ENCODE results near the gene ARHGEF12.
"Not testable (repeated sequence)": the region's sequence is repeated elsewhere in the genome, so short reads cannot be mapped to it uniquely, and the experiment has no call there.

Gene ARHGEF12

DNA sequence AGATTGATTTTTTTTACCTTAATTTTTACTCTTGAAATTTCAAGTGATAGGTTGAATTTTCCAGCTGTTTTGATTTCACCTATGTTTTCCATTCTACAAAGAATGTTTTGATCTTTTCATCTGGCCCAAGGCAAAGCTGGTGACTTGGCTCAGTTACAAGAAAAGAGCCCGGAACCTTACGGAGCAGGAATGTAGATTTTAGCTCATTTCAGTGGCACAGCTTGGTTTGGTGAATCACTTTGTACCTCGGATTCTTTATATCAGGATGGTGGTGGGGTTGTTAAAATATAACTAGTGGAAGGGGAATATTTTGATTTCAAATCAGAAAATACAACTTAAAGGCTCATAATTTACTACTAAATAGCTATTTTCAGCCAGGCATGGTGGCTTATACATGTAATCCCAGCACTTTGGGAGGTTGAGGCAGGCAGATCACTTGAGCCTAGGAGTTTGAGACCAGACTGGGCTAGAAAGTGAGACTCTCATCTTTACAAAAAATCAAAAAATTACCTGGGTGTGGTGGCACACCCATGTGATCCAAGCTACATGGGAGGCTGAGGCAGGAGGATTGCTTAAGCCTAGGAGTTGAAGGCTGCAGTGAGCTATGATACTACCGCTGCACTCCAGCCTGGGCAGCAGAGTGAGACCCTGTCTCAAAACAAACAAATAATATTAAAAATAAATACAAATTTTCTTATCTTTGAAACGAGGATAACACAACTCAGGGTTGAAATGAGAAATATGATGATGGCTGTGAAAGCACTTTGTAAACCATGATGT is 166.0 kb downstream of the ARHGEF12 start:
- no peak for DNase-seq

DNA sequence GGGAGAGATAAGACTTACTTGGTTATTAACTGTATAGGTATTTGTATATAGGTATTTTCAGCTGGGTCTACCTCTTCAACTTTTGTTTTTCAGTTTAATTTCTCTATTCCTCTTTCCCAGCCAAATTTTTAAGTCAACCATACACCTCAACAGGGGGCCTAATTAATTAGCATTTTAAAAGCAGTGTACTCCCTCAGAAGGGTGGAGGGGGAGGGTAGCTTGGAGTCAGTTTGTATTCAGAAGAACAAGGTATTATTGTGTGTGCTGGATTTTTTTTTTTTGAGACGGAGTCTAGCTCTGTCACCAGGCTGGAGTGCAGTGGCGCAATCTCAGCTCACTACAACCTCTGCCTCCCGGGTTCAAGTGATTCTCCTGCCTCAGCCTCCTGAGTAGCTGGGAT is 167.3 kb downstream of the ARHGEF12 start:
- DNase-seq: not testable (repeated sequence)

DNA sequence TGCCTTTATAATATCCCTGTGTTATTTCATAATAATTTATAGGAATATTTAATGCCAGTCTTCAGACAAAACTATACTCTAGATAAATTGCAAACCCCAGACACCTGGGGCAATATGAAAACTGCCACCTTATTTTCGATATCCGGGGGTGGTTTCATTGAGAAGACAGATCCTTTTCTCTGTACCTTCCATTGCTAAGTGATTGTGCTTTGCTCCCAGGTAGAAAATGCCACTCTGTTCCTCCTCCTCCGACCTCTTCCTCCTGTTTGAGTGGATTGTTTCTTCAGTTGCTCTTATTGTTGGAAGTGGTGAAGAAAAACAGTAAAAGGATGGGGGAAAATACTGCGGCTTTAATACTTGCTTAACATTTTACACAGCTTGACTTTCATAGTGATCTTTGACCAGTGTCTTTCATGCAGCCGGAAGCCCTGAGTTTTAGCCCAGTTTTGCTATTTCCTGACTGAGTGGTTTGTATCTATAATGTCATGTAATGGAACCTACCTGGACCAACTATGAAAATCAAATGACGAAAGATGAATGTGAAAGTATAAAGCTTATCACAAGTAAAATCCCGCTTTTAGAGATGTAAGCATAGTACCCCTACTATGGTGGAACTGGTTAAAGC is 169.7 kb downstream of the ARHGEF12 start:
- DNase-seq: no peak

DNA sequence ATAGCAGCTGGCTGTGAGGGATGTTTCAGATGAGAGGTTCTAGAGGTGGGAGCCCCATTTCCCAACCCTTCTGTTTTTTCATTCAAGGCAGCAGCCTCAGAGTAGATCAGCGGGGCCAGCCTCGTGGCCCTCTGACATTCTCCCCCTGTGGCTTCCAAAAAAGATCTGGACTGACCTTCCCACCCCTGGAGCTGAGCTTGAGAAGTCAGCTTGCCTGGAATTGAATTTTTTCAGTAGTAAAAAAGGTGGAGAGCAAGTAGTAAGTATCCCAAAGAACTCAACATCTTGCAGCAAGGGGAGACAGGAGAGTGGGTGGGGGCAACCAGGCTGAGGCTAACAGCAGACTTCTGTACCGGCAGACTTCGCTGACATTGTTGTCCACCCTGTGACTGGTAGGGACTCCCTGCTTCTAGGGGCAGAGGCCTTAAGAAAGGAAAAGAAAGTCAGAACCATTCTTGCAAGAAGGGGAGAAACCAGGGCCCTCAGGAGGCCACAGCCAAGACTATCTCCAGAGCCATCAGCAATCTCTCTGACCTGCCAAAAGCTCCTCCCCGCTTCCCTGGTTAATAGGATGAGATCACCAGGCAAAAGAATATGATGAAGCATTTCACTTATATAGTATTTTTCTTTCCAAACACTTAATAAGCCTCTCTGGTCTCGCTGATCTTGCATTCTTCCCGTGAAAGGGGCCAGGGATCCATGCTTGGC is 173.3 kb downstream of the ARHGEF12 start:
- no peak for DNase-seq

DNA sequence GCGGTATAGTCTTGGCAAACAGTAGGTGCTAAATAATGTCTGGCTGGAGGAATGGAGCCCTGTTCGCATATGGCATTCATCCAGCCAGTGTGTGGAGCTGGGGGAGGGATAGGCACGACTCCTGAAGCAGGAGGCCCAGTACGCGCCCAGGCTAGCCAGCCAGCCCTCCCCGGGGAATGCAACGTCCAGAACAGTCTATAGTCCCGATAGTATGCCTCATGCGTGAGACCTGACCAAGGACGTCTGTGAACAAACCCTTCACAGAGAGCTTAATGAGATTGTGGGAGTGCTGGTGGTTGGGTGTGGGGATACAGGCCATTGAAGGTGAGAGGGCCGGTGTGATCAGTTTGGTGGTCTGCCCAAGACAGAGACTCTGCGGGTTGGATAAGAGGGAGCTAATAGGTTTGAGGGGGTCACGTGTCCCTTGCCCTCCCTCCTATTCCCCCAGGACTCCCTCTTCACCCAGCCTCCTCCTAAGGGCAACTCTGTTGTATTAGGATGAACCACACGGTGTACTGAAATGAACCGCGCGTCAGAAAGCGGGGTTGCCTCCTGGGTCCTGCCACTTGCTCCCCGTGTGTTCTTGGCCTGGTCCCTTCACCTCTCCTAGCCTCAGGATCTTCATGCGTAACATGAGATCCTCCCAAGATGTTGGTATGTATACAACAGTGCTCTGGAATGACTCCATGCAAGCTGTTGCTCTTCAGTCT is 174.3 kb downstream of the ARHGEF12 start:
- no peak for DNase-seq

GRCh38 chr11:120511116-120511819 is 175.1 kb downstream of the ARHGEF12 start, which contains the start of gene GRIK4:
TSS of gene GRIK4 (plus strand) at chr11:120511748. CDS start at chr11:120660319, 148,571 bp downstream.
- DNase-seq: peak; percentile 79 to 91 (median 85)

DNA sequence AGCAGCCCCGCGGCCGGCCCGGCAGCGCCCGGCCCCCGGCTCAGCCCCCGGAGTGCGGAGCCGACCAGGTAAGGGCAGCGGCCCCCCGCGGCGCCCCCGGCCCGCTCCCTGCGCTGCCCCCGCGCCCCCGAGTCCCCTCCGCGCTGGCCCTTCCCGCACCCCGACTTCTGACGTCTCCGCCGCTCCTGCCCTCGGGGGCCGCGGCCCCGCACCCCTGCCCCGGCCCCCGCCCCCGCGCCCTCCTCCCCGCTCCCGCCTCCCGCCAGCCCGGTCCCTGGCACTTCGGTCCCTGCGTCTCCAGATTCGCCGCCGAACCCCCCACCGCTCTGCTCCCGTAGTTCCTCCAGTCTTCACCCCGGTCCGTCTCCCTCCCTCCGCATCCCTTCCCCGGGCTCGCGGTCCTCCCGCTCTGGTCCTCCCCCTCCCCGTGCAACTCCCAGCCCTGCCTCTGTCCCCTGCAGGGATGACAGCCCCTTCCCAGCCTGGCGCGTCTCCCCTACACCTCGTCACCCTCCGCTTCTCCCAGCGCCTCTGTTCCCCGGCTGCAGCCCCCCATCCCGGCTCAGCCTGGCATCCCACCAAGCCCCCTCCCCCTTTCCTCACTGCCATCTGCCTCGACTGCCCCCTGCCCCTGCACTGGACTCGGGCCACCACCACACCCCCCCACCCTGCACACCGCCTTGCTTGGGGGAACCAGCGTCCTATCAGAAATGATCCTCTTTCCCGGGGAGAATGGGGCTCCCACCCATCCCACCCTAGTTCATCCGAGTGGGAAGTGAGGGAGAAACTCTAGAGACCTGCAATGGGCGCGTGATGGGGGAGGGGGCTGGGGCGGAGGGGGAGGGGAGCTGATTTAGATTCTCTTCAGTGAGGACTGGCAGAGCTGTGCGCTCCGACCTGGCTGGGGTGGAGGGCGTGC is 175.9 kb downstream of the ARHGEF12 start:
- peak in 1 of 3 donors; percentile 2 for DNase-seq

DNA sequence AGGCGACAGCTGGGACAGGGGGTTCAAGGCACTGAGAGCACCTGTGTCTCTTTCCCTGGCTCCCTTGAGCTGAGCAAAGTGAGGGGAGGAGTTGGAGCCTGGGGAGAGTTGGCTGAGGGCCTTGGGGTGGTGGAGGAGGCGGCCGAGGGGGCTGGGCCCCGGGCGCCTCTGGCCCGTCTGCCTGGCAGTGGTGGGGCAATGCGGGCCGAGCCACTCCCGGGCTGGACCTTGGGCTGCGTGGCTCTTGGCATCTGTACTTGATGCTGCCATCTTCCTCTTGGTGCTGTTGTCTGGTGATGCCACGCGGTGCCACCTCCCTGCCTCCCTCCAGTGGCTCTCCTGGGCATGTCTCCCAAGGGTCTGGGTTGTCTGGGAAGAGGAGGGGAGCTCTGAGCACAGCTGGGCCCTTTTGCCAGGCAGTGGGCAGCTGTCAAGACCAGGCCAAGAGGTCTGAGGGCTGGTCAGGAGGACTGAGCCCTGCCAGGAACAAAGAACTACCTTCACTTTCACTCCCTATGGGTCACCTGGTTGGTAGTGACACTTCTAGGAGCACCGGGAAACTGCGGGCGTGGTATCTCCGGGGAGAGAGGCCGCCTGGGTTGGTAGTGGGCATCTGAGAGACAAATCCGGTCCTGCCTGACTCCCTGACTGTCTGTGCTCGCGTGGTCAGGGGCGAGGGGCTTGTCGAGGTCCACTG is 176.7 kb downstream of the ARHGEF12 start:
- no peak for DNase-seq

- no peak for DNase-seq
Measured at GRCh38 chr11:120513436-120514315, 177.5 kb downstream of the ARHGEF12 start.

GRCh38 chr11:120514541-120515121 is 178.4 kb downstream of the ARHGEF12 start:
- no peak for DNase-seq

- no peak for DNase-seq
Measured at GRCh38 chr11:120515186-120515723, 179.0 kb downstream of the ARHGEF12 start.

DNA sequence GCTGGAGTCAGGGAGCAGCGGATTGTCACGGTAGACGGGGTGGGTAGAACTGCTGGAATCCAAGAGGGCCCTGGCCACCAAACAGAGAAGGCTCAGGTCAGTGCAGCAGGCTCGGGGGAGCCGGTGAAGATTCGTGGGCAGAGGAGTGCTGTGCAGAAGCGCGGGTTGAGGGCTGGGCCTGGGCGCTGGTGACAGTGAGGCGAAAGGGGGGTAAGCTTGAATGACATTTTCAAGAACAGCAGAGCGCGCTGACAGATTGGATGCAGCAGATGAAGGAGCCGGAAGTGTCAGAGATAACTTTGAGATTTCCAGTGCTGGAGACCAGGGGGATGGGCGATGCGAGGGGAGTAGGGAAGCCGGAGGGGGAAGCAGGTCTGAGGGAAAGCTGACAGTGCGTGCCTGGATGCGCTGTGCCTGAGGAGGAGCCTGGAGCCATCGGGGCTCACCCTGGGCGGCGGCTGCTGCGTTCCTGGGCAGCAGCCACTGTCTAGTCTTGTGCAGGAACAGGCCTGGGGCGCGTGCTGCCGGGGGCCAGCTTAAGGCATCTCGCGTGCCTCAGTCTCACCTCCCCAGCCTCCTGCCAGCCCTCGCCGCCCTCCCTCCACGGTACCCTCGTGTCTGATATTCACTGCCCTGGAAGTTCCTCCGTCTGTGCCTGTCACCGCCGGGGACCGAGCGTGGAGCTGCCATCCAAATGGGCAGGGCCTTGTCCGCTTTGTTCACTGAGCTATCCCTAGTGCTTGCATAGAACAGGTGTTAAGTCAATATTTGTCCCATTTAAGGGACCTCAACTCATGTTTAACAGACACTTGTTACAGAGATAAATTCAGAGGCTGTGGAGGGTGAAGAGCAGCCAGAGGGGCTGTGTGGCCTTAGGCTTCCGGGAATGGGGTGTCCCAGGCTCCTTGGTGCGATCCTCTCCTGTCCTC is 180.5 kb downstream of the ARHGEF12 start:
- DNase-seq: no peak

DNA sequence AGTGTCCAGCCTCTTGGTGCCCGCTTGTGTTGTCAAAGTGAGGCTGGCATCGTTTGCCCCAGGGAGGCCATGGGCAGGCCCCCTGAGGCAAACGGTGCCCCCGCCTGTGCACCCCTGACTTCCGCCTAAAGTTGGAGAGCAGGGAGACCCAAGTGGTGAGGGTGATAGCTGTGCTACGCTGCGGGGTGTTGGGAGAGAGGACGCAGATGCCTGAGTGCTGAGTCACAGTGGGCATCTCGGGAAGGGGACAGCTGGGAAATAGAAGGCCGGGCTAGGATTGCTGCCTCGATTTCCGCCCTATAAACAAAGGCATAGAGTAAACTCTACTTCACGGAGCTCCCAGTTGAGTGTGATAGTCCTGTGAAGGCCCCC is 181.2 kb downstream of the ARHGEF12 start:
- DNase-seq: no peak

DNA sequence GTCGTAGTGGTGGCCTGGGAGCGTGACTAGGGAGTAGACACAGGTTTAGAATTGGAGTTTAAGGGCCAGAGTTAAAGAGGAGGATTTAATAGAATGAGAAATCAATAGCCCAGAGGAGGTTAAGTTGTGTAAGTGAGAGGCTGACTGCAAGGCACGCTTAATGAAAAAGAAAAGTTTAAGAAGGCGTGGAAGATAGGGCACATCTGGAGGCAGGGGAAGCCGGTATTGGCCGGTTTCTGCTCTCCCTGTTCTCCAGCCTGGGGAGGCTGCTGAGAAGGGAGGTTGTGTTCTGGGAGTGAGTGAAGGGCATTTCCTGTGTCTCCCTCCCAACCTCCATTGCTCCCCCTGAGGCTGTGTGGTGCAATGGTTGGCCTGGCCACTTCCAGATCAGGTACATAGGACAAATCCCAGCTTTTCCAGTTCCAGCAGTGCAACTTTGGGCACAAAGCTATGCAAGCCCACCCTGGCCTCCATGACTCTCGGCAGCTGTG is 181.6 kb downstream of the ARHGEF12 start:
- DNase-seq: no peak

DNA sequence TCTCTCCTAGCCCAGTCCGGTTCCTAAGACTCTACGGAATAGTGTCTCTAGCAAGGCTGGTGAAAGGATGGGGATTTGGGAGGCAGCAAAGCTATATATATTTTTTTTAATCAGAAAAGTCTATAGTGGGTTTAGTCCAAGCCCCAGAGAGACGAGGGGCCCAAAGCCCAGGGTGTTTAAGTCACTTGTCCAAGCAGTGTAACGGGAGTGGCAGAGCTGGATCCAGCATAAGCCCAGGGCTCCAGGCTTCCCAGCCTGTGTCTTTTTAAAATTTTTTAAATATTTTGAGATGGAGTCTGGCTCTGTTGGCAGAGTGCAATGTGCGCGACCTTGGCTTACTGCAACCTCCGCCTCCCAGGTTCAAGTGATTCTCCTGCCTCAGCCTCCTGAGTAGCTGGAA is 182.1 kb downstream of the ARHGEF12 start:
- DNase-seq: no peak

GRCh38 chr11:120519474-120519873 is 183.3 kb downstream of the ARHGEF12 start:
- DNase-seq: no peak

DNA sequence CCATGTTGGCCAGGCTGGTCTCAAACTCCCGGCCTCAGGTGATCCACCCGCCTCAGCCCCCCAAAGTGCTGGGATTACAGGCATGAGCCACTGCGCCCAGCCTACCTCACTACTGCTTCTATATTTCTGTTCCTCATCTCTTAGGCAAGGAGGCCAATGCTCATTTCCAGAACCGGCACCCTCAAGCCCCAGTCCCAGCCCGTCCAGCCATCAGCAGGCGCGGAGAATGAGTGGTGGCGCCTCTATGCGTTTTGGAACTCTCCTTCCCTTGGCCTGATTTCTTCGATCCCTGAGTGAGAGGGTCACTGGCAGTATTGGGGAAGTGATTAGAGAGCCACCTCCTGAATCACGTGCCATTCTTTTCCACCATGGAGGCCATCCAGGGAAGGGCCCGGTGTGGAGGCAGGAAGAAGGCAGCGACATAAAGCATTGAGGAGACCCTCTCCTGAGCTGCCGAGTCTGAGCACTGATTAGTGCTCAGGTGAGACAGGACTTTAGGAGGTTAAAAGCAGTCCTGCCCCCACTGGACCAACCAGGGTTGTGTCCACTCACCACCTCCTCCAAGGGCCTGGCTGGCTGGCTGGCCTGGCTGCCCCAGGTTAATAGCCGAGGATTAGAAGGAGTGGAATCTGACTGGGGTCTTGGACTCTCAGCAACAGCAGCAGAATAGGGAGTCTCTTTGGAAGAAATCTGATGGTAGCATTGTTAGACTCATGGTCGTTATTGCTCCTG is 184.0 kb downstream of the ARHGEF12 start:
- no peak for DNase-seq

Data from suppressor macrophage treated with lipopolysaccharide for 1 hour (primary cell).